Keratinocyte (primary cell): ENCODE results near the gene C6orf163.

Experiments used
- EZH2 ChIP-seq: IDR thresholded peaks from one replicate; pipeline ENCODE4 v1.6.1; 2012; ENCODE audit warnings: inconsistent platforms, mild to moderate bottlenecking, low read length, moderate library complexity
- TF ChIP-seq, protein P1 (sequence below), 3 experiments: IDR thresholded peaks in 1 of 3; conservative IDR thresholded peaks in 1 of 3; optimal IDR thresholded peaks in 1 of 3; 2 replicates in 2 of 3; 3 replicates in 1 of 3; pipeline versions ENCODE3 to v1.5.1; 2011; ENCODE audit warnings: low read length in 3 of 3, mild to moderate bottlenecking in 3 of 3, moderate library complexity in 2 of 3, control low read depth in 1 of 3, inconsistent platforms in 1 of 3; ENCODE audit not compliant: insufficient read depth in 2 of 3; ENCODE audit errors: extremely low read depth in 1 of 3

DNA sequence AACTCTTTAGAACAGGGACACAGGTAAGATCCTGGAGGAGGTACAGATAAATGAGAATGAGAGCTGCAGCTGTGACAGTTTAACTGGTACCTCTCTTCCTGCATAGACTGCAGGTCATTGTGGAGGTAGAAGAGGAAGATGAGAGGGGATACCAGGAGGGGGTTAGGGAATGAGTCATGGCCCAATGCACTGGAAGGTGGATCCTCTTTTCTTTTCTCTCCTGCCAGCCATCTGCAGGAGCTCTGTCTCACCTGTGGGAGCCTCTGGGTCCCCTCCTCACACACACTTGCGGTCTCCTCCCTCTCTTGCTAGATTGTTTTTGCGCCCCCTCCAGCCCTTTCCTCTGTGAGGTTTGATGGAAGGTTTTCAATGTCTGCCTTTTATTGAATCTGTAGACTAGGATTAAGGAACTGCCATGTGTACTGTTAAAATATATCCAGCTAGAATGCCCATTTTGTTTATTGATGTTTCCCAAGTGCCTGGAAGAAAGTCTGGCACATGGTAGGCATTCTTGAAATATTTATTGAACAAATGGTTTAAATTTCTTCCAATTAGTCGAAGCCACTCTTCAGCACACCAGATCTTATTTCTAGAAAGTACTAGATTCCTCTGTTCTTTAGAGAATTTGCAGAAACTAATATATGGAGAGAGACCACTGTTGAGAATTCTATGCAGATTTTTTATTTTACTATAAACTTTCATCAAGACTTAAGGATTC, 13.0 kb downstream of the C6orf163 start:
- TF ChIP-seq, protein P1, sequence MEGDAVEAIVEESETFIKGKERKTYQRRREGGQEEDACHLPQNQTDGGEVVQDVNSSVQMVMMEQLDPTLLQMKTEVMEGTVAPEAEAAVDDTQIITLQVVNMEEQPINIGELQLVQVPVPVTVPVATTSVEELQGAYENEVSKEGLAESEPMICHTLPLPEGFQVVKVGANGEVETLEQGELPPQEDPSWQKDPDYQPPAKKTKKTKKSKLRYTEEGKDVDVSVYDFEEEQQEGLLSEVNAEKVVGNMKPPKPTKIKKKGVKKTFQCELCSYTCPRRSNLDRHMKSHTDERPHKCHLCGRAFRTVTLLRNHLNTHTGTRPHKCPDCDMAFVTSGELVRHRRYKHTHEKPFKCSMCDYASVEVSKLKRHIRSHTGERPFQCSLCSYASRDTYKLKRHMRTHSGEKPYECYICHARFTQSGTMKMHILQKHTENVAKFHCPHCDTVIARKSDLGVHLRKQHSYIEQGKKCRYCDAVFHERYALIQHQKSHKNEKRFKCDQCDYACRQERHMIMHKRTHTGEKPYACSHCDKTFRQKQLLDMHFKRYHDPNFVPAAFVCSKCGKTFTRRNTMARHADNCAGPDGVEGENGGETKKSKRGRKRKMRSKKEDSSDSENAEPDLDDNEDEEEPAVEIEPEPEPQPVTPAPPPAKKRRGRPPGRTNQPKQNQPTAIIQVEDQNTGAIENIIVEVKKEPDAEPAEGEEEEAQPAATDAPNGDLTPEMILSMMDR (optimal IDR thresholded peaks at IDR 0.05 in 1 of 3, IDR thresholded peaks at IDR 0.05 in 1 of 3, conservative IDR thresholded peaks at IDR 0.05 in 1 of 3; ENCODE audit: extremely low read depth in 1 of 3, insufficient read depth in 2 of 3, low read length in 3 of 3): no peak
- TF ChIP-seq EZH2: no peak
